Measurements from ENCODE around the gene RPS6KA5.
"Not testable (repeated sequence)": the region's sequence is repeated elsewhere in the genome, so short reads cannot be mapped to it uniquely, and the experiment has no call there.

Gene RPS6KA5

GRCh38 chr14:90980636-90981035 is 79.8 kb downstream of the RPS6KA5 start:
- not testable (repeated sequence) for DNase-seq

GRCh38 chr14:90979515-90979914 is 80.9 kb downstream of the RPS6KA5 start:
- no peak for DNase-seq

GRCh38 chr14:90976101-90976500 is 84.3 kb downstream of the RPS6KA5 start:
- no peak for DNase-seq

GRCh38 chr14:90971687-90972086 is 88.8 kb downstream of the RPS6KA5 start:
- DNase-seq = no peak

- no peak for DNase-seq
These were observed 90.3 kb downstream of the RPS6KA5 start for GRCh38 chr14:90970167-90970600.

- peak in 1 of 2 donors; percentile 7 for DNase-seq
These were observed 90.8 kb downstream of the RPS6KA5 start for GRCh38 chr14:90969531-90970166.

GRCh38 chr14:90968025-90968424 is 92.4 kb downstream of the RPS6KA5 start:
- no peak for DNase-seq

- no peak for DNase-seq
These were observed 93.9 kb downstream of the RPS6KA5 start for GRCh38 chr14:90966493-90966892.

- DNase-seq = no peak
These were observed 94.7 kb downstream of the RPS6KA5 start for GRCh38 chr14:90965765-90966164.

GRCh38 chr14:90963343-90963742 is 97.1 kb downstream of the RPS6KA5 start:
- no peak for DNase-seq

GRCh38 chr14:90962505-90963109 is 97.8 kb downstream of the RPS6KA5 start:
- DNase-seq = no peak

GRCh38 chr14:90960818-90961217 is 99.6 kb downstream of the RPS6KA5 start:
- no peak for DNase-seq

- DNase-seq = no peak
These were observed 101.1 kb downstream of the RPS6KA5 start for GRCh38 chr14:90959344-90959743.

GRCh38 chr14:90956273-90956672 is 104.2 kb downstream of the RPS6KA5 start:
- DNase-seq = no peak

GRCh38 chr14:90953643-90954042 is 106.8 kb downstream of the RPS6KA5 start:
- not testable (repeated sequence) for DNase-seq

GRCh38 chr14:90943367-90943766 is 117.1 kb downstream of the RPS6KA5 start:
- no peak for DNase-seq

- DNase-seq = no peak
These were observed 117.9 kb downstream of the RPS6KA5 start for GRCh38 chr14:90942511-90942910.

- DNase-seq = no peak
These were observed 118.7 kb downstream of the RPS6KA5 start for GRCh38 chr14:90941706-90942105.

GRCh38 chr14:90940318-90940962 is 120.0 kb downstream of the RPS6KA5 start:
- DNase-seq = no peak

- not testable (repeated sequence) for DNase-seq
These were observed 121.1 kb downstream of the RPS6KA5 start for GRCh38 chr14:90939252-90939795.

- no peak for DNase-seq
These were observed 121.8 kb downstream of the RPS6KA5 start for GRCh38 chr14:90938615-90939014.

GRCh38 chr14:90936757-90937440 is 123.5 kb downstream of the RPS6KA5 start:
- no peak for DNase-seq

GRCh38 chr14:90924621-90925340 is 135.7 kb downstream of the RPS6KA5 start:
- no peak for DNase-seq

Measured in CD4-positive, alpha-beta T cell treated with Interferon alpha-2 for 1 hour (primary cell).